Inflammatory macrophage treated with lipopolysaccharide for 4 hours (primary cell): ENCODE results near the gene MALSU1.

Source experiments
- DNase-seq: peaks from one replicate; pipeline ENCODE4 v3.0.0-alpha.2; 2020

MALSU1 gene

DNA sequence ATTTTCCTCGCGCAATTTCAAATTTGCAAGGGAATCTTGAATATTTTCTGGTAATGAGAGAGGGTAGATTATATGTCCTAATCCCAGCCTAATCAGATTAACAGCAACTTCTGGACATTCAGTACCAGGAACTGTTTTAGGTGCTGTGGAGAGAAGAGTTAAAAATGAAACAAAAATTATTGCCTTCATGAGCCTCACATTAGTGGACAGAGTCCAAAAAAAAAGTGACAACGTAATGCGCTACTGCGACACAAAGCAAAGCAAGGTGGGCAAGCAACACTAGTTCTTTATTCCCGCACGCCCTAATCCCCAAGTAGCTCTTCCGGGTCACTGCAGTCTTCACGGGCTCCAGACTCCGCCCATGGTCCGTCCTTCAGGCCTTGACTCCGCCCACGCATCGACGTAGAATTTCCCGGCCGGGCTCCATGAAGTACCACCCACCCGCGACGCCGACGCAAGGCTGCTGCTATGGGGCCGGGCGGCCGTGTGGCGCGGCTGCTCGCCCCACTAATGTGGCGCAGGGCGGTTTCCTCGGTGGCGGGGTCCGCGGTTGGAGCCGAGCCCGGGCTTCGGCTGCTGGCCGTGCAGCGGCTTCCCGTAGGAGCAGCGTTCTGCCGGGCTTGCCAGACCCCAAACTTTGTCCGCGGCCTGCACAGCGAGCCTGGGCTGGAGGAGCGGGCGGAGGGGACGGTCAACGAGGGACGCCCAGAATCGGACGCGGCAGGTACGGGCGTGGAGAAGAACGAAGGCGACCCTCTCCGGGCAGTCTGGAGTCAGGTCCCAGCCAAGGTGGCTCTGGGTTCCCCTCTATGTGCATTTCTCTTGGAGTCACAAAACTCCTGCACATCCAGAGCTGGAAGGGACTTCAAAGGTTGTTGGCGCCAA is at the start of gene MALSU1:
MALSU1 (plus strand) TSS at position 455 of the 885 bp plus-strand sequence; CDS start at position 469, 14 bp downstream.
- DNase-seq = peak; percentile 100

DNA sequence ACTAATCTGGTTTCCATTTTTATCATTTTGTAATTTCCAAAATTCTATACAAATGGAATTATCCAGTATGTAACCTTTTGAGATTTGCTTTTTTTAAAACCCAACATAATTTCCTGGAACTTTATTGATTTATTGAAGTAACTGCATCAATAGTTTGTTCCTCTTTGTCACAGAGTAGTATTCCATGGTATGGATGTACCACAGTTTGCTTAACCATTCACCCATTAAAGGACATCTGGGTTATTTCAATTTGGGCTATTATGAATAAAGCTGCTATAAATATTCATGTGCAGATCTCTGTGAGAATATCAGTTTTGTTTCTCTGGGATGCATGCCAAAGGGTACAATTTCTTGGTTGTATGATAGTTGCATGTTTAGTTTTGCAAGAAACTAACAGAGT is 49.7 kb upstream of the MALSU1 start:
- DNase-seq = no peak

DNA sequence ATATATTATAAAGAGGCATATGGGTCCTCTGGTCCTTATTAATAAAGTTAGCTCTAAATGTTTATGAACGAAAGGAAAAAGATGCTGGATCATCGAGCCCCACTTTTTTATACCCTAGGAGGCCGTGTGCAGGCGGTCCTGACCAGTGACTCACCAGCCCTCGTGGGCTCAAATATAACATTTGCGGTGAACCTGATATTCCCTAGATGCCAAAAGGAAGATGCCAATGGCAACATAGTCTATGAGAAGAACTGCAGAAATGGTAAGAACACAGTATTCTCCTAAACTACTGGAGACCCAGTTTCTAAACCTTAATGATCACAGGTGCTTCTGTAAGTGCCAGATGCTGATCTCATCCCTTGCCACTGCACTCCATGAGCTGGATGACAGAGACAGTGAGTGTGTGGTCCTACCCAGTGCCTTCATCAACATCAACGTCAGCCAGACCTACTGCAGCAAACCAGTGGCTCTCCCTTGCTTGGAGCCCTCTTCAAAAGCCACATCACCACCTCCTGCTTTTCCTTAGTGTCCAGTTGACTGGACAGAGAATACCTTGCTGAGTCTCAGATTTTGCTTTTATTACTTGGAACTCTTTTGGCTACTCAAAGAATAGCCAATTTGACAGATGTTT is 45.0 kb upstream of the MALSU1 start:
- DNase-seq = no peak

DNA sequence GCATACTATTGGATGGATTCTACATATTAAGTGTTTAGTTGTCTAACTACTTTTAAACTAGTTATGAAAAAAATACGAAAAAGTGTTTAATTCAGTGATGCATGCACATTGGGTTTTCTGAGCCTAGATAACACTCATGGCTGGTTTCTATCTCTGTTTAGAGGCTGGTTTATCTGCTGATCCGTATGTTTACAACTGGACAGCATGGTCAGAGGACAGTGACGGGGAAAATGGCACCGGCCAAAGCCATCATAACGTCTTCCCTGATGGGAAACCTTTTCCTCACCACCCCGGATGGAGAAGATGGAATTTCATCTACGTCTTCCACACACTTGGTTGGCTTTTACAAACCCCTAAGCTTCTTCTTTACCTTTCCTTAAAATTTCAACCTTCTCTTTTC is 42.4 kb upstream of the MALSU1 start:
- no peak for DNase-seq

DNA sequence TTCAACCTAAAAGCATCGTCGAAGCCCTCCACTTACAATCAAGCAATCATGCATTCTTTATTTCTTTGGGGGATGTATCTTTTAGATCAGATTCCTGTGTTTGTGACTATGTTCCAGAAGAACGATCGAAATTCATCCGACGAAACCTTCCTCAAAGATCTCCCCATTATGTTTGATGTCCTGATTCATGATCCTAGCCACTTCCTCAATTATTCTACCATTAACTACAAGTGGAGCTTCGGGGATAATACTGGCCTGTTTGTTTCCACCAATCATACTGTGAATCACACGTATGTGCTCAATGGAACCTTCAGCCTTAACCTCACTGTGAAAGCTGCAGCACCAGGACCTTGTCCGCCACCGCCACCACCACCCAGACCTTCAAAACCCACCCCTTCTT is 38.8 kb upstream of the MALSU1 start:
- DNase-seq = no peak

DNA sequence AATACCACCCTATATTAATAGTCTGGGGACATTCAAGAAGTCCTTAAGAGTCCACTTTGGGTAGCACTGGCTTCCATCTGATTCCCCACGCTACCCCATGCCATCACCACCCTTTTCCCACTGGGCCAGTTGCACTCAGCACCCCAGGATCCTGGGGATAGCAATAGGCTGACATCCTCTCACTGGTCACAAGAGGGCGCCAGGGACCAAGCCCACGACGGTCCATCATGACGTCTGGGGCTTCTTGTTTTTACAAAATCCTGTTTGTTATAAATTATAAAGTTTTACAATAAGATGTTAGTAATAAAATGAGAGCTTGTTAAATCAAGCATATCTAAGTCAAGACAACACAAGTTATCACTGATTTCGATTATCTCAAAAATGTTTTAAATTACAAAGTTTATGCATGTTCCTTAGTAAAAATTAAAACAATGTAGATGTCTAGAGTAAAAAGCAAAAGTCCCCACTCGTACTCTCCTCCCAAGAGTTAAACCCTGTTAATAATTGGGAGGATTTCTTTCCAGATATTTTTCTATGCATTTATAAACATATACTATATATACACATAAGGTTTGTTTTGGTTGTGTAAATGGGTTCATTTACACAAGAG is 37.2 kb upstream of the MALSU1 start:
- DNase-seq = peak; percentile 69

DNA sequence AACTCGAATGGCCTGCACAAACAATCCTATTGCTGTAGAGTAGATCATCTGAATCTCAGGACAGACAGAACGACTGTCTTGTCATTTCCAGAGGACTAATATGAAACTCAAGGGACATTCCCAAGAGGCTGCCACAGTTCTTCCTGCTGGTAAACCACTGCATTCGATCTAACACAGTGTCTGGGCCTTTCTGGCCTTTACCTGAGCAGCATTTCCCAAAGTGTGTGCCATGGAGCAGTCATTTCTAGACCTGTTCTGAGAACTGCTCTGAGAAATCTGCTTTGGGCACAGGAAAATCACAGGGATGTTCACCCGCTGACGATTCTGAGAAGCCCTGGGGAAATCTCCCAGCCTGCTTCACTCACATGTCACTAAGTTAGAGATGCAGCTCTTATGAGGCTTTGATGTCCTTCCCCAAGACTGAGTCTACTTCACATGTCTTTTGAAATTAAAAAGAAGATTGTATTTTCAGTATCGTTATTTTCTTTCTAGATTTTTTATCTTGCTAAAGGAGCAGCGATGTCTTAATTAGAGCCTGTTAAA is 34.2 kb upstream of the MALSU1 start:
- no peak for DNase-seq

DNA sequence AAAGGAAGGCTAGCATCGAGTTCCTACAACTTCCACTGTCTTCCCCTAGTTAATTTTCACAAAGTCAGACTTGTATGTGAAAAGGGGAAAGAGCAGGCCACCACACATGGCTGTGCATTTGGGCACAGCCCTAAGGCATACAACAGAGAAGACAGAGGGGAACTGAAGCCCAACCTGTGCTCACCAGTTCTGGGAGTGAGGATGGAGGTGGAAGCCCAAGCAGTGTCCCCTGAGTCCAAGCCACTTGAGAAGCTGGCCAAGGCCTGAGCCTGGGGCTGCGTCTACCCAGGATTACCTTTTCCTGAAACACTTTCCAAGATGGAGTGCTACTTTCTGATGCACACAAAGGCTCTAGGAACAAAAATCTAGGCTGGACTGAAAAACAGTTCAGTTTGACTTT is 32.2 kb upstream of the MALSU1 start:
- no peak for DNase-seq

DNA sequence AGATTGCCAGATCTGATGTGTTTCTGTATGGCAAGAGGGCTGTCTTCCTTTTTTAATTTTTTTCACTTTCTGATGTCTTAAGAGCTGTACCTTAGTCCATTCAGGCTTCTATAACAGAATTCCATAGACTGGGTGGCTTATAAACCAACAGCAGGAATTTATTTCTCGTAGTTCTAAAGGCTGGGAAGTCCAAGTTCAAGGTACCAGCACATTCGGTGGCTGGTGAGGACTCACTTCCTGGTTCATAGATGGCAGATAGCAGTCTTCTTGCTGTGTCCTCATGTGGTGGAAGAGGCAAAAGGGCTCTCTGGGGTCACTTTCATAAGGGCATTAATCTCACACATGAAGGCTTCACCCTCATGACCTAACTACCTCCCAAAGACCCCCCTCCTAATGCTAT is 31.8 kb upstream of the MALSU1 start:
- DNase-seq = no peak

DNA sequence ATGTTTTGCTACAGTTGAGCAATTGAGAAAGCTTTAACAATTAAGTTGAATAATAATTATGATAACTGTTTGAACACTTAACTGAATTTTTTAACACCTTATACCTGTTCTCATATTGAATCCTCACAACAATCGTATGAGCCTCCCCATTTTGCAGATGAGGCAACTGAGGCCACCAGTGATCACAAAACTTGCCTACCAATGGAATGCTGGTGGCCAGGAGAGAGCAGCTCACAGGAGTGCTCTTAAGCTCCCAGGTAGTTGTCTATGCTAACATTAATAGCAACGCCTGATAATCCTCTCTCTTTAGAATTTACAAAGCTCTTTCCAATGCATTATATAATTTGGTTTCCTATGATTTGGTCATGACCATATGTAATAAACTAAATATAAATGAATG is 31.0 kb upstream of the MALSU1 start:
- DNase-seq = no peak

DNA sequence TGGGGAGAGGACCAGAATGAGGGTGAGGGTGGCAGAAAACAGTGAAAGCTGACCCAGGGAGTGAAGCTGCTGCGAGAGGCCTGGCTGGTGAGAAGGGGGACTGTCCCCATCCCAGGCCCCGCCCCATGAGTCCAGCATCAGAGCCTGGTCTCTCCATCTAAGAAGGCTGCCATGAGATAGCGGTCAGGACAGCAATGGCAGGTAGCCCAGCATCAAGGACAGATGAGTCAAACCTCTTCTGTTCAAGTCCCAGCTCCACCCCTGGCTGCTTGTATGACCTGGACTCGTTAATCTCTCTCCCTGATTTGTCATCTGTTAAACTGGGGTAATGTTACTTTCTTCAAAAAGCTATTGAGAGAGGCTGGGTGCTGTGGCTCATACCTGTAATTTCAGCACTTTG is 30.4 kb upstream of the MALSU1 start:
- DNase-seq = no peak

DNA sequence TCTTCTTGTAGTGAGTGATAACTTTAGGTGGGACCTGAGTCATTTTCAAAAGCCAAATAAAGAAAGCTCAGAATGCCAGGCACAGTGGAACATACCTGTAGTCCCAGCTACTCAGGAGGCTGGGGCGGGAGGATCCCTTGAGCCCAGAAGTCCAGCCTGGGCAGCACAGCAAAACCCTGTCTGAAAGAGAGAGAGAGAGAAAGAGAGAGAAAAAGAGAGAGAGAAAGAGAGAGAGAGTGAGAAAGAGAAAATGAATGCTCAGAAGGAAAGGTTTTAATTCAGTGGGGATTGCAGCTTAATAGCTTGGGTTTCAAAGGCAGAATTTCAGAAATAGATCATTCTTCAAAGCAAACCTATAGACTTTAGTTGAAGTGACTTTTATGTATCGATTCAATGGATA is 26.9 kb upstream of the MALSU1 start:
- no peak for DNase-seq

DNA sequence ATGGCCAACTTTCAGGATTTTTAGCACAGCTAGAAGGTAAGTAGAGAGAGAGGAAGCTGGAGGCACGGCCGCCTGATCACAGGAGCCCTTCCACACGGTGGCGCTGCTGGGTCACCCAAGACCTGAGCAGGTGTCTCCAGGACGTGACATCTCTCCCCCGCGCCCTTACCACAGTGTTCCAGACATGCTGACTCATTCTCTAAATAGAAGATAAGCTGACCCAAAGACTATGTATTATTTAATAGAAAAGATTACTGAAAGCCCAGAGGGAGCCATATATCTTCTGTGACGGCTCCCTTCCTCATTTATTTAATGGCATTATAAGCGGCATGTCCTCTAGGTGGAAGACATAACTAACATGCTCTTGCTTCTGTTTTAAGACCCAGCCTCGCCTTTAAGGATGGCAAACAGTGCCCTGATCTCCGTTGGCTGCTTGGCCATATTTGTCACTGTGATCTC is 26.0 kb upstream of the MALSU1 start:
- DNase-seq = peak; percentile 58

DNA sequence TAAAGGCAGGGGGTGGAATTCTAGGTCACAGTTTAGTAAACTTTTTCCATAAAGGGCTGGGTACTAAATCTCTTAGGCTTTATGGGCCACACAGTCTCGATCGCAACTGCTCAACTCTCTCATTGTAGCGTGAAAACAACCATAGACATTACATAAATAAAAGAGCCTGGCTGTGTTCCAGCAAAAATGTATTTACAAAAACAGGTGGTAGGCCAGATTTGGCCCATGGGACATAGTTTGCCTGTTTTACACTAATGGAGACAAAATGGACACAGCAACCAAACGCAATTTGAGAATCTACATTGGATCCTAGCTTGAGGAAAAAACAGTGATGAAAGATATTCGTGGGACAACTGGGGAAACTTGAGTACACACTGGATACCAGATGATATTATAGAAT is 23.2 kb upstream of the MALSU1 start:
- no peak for DNase-seq

DNA sequence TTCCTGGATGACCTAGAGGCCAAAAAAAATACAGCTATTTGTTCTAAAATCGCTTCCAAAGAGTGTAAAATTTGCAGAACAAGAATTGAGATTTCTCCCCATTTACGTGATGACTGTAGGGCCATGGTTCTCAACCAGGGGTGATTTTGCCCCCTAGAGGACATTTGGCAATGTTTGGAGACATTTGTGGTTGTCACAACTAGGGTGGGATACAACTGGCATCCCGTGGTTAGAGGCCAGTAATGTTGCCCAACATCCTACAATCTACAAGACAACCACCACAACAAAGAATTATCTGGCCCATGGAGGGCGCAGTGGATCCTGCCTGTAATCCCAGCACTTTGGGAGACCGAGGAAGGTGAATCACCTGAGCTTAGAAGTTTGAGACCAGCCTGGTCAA is 22.8 kb upstream of the MALSU1 start:
- DNase-seq = peak; percentile 20

DNA sequence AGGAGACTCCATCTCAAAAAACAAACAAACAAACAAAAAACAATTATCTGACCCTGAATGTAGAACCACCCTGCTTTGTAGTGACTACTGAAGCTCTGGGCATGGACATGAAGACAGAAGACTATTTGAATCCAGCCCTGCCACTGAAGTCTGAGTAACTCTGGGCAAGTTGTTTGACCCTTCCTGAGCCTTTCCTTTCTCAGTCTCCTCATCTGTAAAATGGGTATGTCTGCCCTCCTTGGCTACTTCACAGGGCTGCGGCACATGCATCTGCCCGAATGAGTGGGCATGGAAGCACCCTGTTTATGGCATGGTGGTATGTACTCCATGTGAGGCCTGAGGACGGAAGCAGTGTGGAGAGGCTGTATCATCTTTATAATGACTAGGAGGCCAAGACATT is 22.2 kb upstream of the MALSU1 start:
- DNase-seq = no peak

DNA sequence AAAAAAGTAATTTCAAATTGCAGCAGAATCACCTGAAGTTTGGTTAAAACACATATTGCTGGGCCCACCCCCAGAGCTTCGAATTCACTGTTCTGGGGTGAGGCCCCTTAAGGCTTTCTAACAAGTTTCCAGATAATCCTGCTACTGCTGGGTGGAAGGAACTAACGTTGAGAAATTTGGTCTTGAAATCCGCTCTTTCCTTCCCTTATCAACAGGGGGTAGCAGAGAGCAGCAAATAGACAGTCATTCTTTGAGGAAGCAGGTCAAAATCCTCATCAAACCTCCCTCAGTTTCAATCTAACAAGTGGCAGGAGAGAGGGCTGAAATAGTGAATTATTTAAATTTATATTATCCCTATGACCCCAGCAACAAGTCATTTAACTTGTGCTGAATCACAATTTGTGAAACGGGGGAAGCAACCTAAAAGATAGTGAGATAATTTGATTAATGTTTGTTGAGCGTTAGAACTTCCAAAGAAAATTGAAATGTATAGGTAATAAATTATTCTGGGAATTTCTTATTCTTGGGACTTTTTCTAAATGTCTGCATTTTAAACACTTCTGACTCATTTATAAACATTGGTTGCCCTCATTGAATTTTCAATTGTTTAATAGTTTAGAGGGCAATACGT is 21.7 kb upstream of the MALSU1 start:
- peak; percentile 75 for DNase-seq

DNA sequence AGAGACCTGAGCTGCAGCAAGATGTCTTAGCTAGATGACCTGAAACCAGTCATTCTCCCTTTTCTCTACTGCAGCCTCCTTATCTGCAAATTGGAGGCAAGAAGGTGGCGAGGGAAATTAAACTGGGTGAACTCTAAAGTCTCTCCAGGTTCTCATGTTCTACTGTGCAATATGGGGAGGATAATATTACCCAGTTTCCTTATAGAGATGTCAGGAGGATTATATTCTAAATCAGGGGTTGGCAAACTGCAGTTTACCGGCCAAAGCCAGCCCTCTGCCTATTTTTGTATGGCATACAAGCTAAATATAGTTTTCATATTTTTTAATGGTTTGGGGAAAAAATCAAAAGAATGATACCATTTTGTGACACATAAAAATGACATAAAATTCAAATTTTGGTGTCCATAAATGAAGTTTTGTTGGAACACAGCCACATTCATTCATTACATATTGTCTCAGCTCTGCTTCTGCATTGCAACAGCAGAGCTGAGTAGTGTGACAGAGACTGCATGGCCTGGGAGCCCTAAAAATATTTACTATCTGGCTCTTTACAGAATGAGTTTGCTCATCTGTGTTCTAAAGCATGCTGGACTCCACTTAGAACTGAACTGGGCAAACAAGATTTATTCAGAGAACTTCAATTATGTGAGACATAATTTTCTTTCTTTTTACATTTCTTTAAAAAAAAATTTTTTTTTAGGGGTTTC is 19.2 kb upstream of the MALSU1 start:
- DNase-seq = no peak

DNA sequence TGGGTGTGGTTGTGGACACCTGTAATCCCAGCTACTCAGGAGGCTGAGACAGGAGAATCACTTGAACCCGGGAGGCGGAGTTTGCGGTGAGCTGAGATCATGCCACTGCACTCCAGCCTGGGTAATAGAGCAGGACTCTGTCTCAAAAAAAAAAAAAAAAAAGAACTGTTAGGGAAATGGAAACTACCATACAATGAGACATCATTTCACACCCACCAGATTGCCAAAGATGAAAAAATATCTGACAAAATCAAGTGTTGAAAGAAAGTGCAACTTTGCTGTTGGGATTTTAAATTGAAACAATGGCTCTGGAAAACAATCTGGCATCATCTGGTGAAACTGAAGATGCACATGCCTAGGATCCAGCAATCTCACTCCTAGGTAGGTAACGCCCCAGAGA is 16.1 kb upstream of the MALSU1 start:
- peak; percentile 79 for DNase-seq

DNA sequence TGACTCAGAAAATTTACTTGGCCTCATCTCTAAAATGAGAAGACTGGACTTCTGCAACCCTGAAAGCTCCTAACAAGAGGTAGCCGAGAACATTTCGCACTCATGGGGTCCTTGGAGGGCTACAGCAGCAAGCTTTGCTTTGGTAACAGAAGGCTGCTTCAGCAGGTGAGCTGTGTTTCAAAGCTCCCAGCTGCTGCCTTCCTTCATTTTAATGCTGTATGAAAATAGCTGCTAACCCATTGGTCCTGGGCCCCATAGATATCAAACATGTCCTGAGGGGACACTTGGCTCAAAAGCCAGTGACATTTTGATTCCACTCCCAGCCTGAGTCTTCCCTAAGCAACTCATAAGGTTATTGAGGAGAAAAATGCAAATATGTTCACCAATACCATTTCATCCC is 14.3 kb upstream of the MALSU1 start:
- DNase-seq = no peak

DNA sequence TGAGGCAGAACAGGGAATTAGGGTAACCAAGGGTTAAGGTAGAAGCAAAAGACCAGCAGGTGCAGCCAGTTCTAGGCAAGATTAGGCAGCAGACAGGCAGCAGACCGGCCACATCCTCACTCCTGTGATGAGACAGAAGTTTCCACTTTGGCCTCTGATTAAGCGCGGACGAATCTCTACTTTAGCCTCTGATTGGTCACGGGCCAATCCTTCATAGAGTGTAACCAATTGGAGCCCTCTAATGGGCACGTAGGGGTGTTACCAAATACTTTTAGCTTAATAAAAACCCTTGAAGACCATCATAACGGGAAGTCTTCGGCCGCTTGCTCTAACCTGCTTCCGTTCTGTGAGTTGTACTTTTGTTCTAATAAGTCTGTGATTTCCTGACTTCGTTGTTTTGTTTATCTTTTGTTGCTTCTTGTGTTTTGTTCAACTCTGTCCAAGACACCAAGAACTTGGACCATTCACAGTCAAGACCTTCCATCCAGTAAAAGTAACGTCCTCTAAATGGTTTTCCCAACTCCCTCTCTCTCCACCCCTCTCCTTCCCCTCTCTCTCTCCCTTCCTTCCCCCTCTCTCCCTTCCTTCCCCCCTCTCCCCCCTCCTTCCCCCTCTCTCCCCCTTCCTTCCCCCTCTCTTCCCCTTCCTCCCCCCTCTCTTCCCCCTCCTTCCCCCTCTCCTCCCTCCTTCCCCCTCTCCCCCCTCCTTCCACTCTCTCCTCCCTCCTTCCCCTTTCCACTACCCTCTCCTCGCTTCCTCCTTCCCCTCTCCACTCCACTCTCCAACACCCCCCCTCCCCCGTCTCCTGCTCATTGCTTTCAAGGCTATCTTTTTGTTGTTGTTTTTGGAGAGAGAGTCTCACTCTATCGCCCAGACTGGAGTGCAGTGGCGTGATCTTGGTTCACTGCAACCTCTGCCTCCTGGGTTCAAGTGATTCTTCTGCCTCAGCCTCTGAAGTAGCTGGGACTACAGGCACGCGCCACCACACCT is 13.2 kb upstream of the MALSU1 start:
- peak; percentile 25 for DNase-seq
